G401 (cell line): ENCODE data around the gene CTAG2. TPM values are rescaled to one million over a fixed set of nuclear protein-coding genes. Genes with fewer than 3 reads are reported as not detected.
"Not testable (repeated sequence)": the region's sequence is repeated elsewhere in the genome, so short reads cannot be mapped to it uniquely, and the experiment has no call there.

Experiments
- DNase-seq: peaks from one replicate; pipeline ENCODE4 v3.0.0-alpha.2; 2015; ENCODE audit warnings: low spot score
- in situ Hi-C: cut with HindIII; loops from 2 replicates; pipeline ENCODE4 v1.10.0; 2016; ENCODE audit warnings: low sequenced_read_pairs, mixed read lengths
- total RNA-seq: library from RNA; depleted of rRNA; stranded (reverse); fragments of >200 nt; shearing (Covaris generic); gene quantifications from 2 replicates; pipeline ENCODE4 v1.2.3, GENCODE V29; 2014

The CTAG2 gene
- total RNA-seq, 1 experiment from 2014 or later, result not detected

DNA sequence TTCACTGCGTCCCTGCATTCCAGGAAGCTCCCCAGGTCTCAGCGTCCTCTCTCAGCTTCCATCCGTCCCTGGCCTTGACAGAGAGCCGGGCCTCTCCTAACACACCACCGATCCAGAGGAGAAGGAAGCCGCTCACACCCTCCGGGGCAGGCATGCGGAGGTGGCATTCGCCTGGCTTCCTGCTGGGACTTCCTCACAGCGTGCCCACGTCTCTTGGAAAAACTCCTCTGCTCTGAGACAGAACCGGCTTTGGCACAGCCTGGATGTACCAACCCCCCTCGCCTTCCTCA lies 3.2 kb downstream of the CTAG2 start:
- in situ Hi-C loops, result no loop called here
- DNase-seq, result no peak

- in situ Hi-C loops, result no loop called here
Measured at GRCh38 chrX:154649503-154650220, 3.7 kb downstream of the CTAG2 start.

DNA sequence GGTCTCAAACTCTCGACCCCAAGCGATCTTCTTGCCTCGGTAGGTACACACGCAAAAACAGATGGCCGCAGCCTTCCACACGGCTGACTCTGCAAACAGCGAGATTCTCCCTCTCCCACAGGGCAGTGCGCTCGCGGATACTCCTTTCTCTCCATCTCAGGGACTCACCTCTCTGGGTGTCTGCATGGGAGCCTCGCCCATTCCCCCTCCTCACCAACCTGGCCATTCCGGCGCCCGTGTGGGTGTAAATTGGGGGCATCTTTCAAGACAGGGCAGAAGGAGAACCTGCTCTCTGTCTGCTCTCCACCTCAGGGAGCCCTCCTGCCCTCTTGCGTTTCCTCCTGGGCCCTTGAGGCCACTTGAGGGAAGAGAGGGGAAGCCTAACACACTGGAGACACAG lies 4.4 kb downstream of the CTAG2 start:
- no peak for DNase-seq
- in situ Hi-C loops, result no loop called here

More at GRCh38 chrX:154649503-154650220, 3.7 kb downstream of the CTAG2 start:
- no peak for DNase-seq

- in situ Hi-C loops, DNase-seq: not testable (repeated sequence)
Measured at GRCh38 chrX:154645745-154646378, 7.5 kb downstream of the CTAG2 start.

GRCh38 chrX:154643708-154644107 lies 9.7 kb downstream of the CTAG2 start:
- in situ Hi-C loops, DNase-seq: not testable (repeated sequence)

DNA sequence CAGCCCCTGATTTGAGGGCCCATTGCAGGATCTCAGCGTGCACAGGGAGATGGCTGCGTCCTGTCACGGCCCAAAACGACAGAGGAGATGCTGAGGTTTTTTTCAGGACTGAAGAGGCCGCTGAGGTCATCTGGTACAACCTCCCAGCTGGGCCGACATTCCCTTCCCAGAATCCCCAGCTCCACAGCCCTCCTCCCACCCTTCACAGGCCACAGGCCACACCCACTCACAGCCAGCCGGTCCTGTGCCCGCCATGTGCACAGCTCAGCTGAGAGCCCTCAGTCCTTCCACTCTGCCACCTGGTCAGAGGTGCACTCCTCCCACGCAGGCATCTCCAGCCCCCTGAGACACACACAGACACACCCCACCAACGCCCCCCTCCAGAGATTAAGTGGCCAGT lies 11.6 kb downstream of the CTAG2 start:
- DNase-seq, in situ Hi-C loops: not testable (repeated sequence)

- DNase-seq, in situ Hi-C loops: not testable (repeated sequence)
Measured at GRCh38 chrX:154633661-154634060, 19.7 kb downstream of the CTAG2 start.

DNA sequence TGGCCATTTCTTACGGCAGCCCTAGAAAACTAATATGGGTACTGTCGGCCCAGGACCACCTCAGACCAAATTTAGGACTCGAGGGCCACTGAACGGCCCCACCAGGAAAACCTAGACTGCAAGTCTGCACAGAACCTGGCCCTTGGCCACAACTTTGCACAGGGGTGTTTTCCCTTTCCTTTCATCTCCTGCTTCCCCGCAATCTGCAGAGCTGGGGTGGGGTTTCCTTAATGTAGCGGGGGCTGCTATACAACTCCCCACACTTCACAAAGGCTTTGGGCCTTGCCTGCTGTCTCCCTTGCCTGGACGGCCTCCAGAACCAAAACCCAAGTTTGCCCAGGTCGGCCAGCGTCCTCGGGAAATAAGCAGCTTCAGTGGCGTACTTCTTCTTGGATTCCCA lies 22.4 kb downstream of the CTAG2 start:
- in situ Hi-C loops, result not testable (repeated sequence)

GRCh38 chrX:154628960-154629359 lies 24.4 kb downstream of the CTAG2 start:
- DNase-seq, in situ Hi-C loops: not testable (repeated sequence)

More for the DNA sequence above, 22.4 kb downstream of the CTAG2 start:
- DNase-seq, result not testable (repeated sequence)

GRCh38 chrX:154620767-154621414 lies 32.5 kb downstream of the CTAG2 start:
- in situ Hi-C loops, DNase-seq: not testable (repeated sequence)

GRCh38 chrX:154619182-154619581 lies 34.2 kb downstream of the CTAG2 start, which contains the start of gene CTAG1B:
Gene CTAG1B (minus strand): TSS chrX:154619282. CDS start chrX:154619218, 64 bp downstream.
- DNase-seq, in situ Hi-C loops: not testable (repeated sequence)

DNA sequence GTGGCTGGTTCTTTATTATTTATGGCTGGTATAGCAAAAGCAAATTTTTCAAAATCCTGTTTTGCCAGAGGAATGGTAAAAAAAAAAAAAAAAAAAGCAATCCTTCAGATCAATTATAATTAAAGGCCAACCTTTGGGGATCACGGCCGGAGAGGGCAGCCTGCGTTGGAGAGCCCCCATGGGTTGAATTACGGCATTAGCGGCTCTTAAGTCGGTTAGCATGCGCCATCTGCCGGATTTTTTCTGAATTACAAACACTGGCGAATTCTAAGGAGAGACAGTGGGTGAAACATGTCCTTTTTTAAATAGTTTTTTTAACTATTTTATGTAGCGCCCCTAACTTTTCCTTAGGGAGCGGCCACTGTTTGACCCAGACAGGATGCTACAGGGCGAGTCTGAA lies 39.8 kb downstream of the CTAG2 start:
- in situ Hi-C loops, DNase-seq: not testable (repeated sequence)

GRCh38 chrX:154611146-154611545 lies 42.2 kb downstream of the CTAG2 start:
- in situ Hi-C loops, DNase-seq: not testable (repeated sequence)

DNA sequence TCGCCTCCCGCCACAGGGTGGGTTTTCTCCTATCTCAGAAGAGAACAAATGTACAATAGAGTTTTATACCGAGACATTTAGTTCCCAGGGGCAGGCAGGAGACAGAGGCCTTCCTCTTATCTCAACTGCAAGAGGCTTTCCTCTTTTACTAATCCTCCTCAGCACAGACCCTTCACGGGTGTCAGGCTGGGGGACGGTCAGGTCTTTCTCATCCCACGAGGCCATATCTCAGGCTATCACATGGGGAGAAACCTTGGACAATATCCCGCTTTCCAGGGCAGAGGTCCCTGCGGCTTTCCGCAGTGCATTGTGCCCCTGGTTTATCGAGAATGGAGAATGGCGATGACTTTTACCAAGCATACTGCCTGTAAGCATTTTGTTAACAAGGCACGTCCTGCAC lies 44.6 kb downstream of the CTAG2 start:
- DNase-seq, in situ Hi-C loops: not testable (repeated sequence)

DNA sequence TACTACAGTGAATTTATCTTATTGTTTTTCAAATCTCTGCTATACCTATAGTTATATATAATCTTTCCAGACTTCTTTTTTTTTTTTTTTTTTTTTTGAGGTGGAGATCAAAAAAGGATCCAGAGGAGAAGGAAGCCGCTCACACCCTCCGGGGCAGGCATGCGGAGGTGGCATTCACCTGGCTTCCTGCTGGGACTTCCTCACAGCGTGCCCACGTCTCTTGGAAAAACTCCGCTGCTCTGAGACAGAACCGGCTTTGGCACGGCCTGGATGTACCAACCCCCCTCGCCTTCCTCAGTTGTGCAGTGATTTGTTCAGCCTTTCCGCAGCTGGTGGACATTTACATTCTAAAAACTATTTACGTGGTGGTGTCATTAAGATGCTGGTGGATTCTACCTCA lies 45.4 kb downstream of the CTAG2 start:
- in situ Hi-C loops, DNase-seq: not testable (repeated sequence)

GRCh38 chrX:154607370-154607769 lies 46.0 kb downstream of the CTAG2 start:
- in situ Hi-C loops, result no loop called here
- DNase-seq, result no peak

DNA sequence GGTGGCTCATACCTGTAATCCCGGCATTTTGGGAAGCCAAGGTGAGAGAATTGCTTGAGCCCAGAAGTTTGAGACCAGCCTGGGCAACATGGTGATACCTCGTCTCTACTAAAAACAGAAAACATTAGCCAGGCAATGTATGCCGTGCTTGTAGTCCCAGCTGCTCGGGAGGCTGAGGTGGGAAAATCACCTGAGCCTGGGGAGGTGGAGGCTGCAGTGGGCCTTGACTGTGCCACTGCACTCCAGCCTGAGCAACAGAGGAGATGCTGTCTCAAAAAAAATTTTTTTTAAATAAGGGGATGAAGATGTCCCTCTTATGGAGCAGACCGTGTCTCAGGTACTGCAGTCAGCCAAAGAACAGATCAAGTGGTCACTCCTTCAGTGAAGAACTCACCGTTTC lies 47.8 kb downstream of the CTAG2 start:
- in situ Hi-C loops, result no loop called here
- DNase-seq, result no peak

DNA sequence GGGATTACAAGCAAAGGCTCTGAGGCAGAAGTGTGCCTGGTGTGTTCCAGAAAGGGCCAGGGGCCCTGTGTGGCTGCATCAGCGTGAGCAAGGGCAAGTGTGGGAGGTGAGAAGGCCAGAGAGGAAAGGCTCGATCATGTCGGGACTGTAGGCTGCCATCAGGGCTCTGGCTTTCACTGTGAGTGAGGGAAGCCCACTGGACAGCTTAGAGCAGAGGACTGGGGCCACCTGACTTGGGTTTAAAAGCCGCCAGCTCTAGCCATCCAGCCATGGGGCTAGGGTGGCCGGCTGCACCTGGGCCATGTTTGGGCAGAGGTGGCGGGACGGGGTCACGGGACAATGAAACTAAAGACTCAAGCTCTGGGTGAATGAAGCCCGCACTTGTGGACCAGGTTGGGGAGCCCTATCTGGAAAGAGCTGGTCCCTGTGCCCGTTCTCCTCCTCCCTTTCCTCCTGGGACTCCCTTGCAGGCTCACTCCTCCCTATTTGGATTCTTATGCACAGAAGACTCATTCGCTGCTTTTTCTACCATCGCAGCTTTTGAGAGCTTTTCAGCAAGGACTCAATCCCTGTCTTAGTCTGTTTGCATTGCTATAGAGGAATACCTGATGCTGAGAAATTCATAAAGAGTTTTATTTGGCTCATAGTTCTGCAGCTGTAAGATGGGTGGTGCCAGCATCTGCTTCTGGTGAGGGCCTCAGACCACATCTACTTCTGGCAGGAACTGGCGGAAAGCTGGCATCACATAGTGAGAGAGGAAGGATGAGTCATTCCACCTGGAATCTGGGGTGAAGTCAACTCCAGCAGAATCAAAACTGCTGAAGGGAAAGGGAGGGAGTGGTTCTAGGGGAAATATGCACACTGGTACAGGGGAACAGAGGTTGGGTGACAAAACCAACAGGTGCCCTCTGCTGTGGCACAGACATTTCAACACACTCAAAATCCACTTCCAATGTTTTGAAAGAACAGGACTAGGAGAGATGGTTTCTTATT lies 49.6 kb downstream of the CTAG2 start:
- no peak for DNase-seq
- in situ Hi-C loops, result no loop called here
